Cerebellar nuclear complex (tissue), 1 donor: ENCODE results near the gene PRCD.

Source experiments
- DNase-seq, 2 experiments: peaks; one replicate each; lab custom pipeline; 2025; lab: John Stamatoyannopoulos, UW

Gene PRCD

GRCh38 chr17:76540381-76541300 lies 797 bp downstream of the PRCD start:
- peak; percentile 91 to 94 for DNase-seq

- DNase-seq = peak; percentile 24 to 80
These were observed 2.1 kb downstream of the PRCD start for GRCh38 chr17:76541739-76542454.

GRCh38 chr17:76542566-76542971 lies 2.7 kb downstream of the PRCD start:
- no peak for DNase-seq

- DNase-seq = no peak
These were observed 3.1 kb downstream of the PRCD start for GRCh38 chr17:76542984-76543383.

- DNase-seq = no peak
These were observed 3.6 kb downstream of the PRCD start for GRCh38 chr17:76543482-76543825.

GRCh38 chr17:76543826-76544545 lies 4.1 kb downstream of the PRCD start:
- DNase-seq = no peak

- DNase-seq = no peak
These were observed 4.9 kb downstream of the PRCD start for GRCh38 chr17:76544546-76545365.

DNA sequence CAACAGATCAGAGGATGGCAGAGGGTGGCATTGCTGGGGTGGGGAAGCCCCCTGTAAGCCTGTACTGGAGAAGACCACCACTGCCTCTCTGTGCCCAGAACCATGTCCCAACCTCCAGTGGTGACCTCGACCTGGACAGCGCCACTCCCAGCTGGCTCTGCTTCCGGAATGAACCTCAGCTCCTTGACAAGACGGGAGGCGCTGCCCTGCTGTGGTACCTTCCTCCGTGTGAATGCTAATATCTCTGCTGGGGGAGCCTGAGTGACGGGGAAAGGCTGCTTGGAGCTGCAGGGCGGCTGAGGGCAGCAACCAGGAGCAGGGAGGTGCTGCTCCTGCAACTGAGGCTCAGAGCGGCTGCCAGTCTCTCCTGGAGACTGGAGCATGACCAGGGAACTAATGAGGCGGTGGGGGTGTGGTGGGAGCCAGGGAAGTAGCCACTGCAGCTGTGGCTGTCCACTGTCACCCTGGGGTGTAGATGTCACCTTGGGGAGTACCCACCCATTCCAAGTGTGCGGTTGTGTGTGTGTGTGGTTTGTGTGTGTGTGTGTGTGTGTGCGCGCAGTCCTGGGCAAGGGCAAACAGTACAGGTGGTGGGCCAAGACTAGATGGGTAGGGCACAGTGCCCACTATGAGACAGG lies 6.2 kb downstream of the PRCD start:
- DNase-seq = no peak

GRCh38 chr17:76546556-76547182 lies 6.8 kb downstream of the PRCD start:
- DNase-seq = no peak

DNA sequence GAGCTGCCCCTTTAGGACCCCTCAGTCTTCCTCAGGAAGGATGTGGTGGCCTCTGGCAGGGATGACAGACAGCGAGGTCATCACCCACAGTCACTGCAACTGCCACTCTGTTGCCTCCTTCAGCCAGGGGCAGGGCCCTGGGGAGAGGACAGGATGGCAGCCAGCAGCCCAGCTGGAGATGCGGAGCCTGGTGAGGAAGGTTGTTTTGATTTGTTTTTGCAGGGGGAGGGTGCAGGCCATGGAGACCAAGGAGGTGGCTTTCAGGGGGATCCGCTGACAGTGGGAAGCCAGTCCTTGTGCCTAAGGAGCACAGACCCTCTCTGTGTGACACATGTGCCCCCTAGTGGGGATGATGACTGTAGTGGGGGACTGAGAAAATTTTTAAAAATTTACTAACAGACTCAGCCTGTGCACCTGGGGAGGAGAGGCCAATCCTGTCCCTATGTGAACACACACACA lies 7.4 kb downstream of the PRCD start:
- DNase-seq = no peak

DNA sequence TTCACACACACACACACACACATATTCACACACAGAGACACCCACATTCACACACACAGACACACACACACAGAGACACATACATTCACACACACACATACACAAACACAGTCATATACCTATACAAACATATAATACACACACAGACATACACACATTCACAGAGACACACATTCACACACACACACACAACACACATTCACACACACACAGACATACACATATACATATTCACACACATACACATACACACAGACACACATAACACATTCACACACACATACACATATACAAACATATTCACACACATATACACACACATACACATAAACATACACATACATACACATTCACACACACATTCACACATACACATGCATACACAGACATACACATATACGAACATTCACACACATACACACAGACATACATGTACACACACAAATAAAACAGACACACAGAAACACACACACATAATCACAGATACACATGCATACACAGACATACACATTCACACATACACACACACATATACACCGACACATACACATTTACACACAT lies 7.9 kb downstream of the PRCD start:
- DNase-seq = no peak

GRCh38 chr17:76548378-76549214 lies 8.8 kb downstream of the PRCD start:
- DNase-seq = no peak

GRCh38 chr17:76549215-76549518 lies 9.3 kb downstream of the PRCD start:
- no peak for DNase-seq

DNA sequence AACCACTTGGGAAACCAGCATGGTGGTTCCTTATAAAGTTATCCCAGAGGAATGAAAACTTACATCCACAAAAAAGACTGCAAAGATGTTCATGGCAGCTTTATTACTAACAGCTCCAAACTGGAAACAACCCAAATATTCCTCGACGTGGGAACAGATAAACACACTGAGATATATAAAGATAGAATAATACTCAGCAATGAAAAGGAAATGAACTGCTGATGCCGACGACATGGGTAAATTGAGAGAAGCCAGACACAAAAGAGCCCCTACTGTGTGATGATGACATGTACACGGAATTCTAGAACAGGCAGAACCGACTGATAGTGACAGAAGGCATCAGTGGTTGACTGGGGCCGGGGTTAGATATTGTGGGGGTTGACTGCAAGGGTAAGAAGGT lies 9.7 kb downstream of the PRCD start:
- DNase-seq = no peak

- DNase-seq = no peak
These were observed 11.1 kb downstream of the PRCD start for GRCh38 chr17:76550712-76551615.

- no peak for DNase-seq
These were observed 11.8 kb downstream of the PRCD start for GRCh38 chr17:76551685-76552084.

DNA sequence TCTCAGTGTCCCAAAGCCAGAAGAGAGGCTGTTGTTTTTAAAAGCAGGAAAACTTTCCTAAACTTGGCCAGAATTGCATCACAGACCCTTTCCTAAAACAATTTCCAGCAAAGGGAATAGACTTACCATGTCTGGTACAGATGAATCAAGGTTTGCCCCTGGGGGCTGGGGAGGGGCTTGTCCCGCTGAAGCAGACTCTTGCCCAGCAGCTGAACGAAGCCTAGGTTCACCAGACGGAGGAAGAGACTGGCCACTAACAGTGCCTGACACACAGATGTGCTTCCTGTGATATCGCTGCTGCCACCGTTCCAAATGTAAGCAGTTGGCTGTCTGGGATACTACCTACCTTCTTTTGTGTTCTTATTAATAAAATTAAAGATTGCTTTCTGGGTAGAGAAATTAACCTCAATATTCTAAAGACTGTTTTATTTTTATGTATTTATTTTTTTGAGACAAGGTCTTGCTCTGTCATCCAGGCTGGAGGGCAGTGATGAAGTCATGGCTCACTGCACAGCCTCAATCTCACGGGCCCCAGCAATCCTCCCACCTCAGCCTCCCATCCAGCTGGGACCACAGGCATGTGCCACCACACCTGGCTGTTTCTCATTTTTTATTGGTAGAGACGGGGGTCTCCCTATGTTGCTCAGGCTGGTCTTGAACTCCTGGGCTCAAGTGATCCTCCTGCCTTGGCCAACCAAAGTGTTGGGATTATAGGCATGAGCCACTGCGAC lies 13.5 kb downstream of the PRCD start:
- DNase-seq = no peak

DNA sequence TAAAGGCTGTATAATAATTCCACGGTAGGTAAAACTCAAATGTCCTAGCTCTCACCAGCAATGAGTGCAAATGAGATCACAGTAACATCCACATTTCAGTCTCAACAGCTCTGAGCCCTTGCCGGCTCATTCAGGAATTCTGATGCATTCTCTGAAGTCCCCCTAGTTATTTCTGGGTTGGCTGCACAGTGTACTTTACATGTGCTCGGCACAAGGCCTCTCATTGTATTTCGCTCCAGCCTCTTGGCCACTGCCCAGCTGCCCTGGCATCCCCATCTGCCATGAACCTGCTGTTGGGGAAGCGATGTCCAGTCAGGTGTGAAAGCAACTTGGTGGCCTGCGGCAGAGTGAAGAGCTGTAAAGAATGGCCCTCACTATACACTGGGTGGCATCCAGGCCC lies 14.3 kb downstream of the PRCD start:
- peak; percentile 36 to 82 for DNase-seq
